ENCODE results near the gene SEZ6.

Gene SEZ6

DNA sequence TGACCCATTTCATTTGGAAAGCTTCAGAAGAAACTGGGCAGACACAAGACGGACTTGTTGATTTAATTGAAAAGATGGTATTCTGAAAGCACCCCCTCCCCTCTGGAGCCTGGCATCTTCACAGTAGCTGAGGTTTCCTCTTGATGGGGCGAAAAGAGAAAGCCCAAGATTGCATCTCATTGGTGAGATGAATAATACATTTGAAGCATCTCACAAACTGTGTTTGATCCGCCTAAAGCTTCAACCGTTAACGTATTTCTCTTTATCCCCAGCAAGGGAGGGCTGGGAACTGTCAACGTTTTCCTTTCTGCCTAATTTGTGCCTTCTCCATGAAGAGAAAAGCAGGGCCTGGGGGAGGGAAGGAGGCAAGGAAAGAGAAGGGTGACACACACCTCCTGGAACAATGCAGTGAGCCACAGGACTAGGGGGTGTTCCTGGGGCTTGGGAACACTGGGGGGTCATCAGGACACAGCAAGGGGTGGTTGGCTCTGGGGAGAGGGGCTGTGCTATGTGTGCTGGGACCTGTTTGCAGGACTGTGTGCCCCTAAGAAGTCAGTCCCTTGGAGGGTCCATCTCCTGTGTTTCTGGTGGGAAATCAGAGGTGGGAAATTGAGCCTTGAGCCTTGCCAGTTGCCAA, 18.6 kb upstream of the SEZ6 start:
- Histone ChIP-seq H3K27me3 (ENCODE audit: insufficient read depth, low read length) (no peaks in the 10 kb centered on the region), H3K9me3 (ENCODE audit: low read length) (no peaks in the 10 kb centered on the region)

GRCh38 chr17:29022074-29022473, 16.2 kb upstream of the SEZ6 start:
- no peaks in the 10 kb centered on the region for H3K27me3 ChIP-seq (ENCODE audit: insufficient read depth, low read length)
- no peaks in the 10 kb centered on the region for H3K9me3 ChIP-seq (ENCODE audit: low read length)
- H3K4me3 ChIP-seq (ENCODE audit: low read length): no peak overlapping the region
- H3K4me1 ChIP-seq (ENCODE audit: insufficient read depth, low read length): no peaks in the 10 kb centered on the region
- no peaks in the 10 kb centered on the region for H3K36me3 ChIP-seq (ENCODE audit: insufficient read depth, low read length)
- no peak overlapping the region for H2AFZ ChIP-seq (ENCODE audit: low read depth, low read length)

More for the DNA sequence above, 18.6 kb upstream of the SEZ6 start:
- no peak overlapping the region for H3K4me3 ChIP-seq (ENCODE audit: low read length)
- H3K4me1 ChIP-seq (ENCODE audit: insufficient read depth, low read length): peaks cover 5% of the 10 kb centered on the region
- H2AFZ ChIP-seq (ENCODE audit: low read depth, low read length): no peak overlapping the region
- no peaks in the 10 kb centered on the region for H3K36me3 ChIP-seq (ENCODE audit: insufficient read depth, low read length)

DNA sequence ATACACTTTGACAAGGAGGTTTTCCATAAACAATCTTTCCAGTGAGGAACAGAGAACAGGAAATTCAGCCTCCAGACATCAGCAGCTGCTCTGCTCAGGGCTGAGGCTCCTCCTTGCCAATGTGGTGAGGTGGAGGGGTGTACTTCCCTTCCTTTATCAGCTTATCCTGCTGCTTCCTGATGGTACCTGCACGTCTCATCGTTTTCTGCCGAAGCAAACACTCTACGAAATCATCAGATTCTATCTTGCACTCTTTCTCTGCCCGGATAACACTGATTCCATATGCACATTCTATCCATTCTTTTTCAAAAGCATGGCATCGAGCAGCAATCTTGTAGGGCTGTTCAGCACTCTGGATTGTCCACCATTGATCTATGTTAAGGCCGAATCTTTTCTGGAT, 15.4 kb upstream of the SEZ6 start:
- Histone ChIP-seq H3K9me3 (ENCODE audit: low read length) (no peaks in the 10 kb centered on the region), H3K4me1 (ENCODE audit: insufficient read depth, low read length) (peaks cover 4% of the 10 kb centered on the region), H2AFZ (ENCODE audit: low read depth, low read length) (no peak overlapping the region), H3K4me3 (ENCODE audit: low read length) (no peak overlapping the region), H3K36me3 (ENCODE audit: insufficient read depth, low read length) (no peaks in the 10 kb centered on the region), H3K27me3 (ENCODE audit: insufficient read depth, low read length) (no peaks in the 10 kb centered on the region)

DNA sequence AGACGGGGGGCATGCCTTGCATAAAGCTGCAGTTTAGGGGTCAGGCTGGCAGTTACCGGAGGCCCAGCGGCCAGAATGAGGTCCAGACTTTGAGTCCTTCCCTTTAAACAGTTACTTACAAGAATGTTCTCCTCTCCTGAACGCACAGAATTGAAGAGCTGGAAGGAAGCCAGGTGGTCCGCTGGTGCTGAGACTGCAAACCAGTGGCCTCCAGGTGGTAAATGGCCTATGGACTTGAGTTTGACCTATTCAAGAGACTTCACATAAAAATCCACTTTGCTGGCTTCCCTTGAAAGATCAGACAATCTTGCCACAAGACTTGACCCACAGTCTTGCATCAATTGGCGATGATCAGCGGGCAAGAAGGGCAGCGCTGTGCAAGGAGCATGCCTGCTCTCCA, 14.7 kb upstream of the SEZ6 start:
- Histone ChIP-seq H3K36me3 (ENCODE audit: insufficient read depth, low read length) (no peaks in the 10 kb centered on the region), H3K4me3 (ENCODE audit: low read length) (no peak overlapping the region), H3K4me1 (ENCODE audit: insufficient read depth, low read length) (peaks cover 4% of the 10 kb centered on the region), H2AFZ (ENCODE audit: low read depth, low read length) (no peak overlapping the region), H3K9me3 (ENCODE audit: low read length) (no peaks in the 10 kb centered on the region), H3K27me3 (ENCODE audit: insufficient read depth, low read length) (no peaks in the 10 kb centered on the region)

DNA sequence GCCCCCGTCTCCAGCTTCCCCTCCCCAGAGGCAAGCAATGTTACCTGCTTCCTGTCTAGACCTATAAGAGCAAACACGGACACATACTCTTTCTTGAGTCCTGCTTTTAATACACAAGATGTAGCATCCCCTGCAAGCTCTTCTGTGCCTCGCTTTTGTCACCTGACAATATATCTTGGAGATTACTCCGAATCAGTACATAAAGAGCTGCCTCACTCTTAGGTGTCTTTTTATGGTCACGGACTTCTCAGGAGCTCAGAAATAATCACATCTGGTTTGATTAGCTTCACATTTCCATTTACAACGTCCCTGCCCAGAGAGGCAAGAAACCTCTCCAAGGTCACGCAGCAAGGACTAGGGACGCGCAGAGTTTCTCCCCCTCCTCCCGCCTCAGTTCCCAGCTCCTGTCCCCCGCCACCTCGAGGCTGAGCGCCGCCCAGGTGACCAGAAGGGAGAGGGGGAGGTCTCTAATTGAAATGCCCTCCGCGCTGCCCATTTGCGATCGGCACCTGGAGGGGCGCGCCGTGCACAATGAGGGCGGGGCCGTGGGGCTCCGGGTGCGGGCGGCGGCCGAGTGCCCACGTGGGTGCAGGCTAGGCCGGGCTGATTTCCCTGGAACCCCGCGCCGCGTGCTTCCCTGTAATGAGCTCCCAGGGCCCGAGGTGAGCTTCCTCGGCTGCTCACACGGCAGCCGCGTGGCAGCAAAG, 13.8 kb upstream of the SEZ6 start:
- no peaks in the 10 kb centered on the region for H3K36me3 ChIP-seq (ENCODE audit: insufficient read depth, low read length)
- no peak overlapping the region for H2AFZ ChIP-seq (ENCODE audit: low read depth, low read length)
- H3K9me3 ChIP-seq (ENCODE audit: low read length): no peaks in the 10 kb centered on the region
- H3K4me3 ChIP-seq (ENCODE audit: low read length): no peak overlapping the region
- peaks cover 4% of the 10 kb centered on the region for H3K4me1 ChIP-seq (ENCODE audit: insufficient read depth, low read length)
- no peaks in the 10 kb centered on the region for H3K27me3 ChIP-seq (ENCODE audit: insufficient read depth, low read length)

DNA sequence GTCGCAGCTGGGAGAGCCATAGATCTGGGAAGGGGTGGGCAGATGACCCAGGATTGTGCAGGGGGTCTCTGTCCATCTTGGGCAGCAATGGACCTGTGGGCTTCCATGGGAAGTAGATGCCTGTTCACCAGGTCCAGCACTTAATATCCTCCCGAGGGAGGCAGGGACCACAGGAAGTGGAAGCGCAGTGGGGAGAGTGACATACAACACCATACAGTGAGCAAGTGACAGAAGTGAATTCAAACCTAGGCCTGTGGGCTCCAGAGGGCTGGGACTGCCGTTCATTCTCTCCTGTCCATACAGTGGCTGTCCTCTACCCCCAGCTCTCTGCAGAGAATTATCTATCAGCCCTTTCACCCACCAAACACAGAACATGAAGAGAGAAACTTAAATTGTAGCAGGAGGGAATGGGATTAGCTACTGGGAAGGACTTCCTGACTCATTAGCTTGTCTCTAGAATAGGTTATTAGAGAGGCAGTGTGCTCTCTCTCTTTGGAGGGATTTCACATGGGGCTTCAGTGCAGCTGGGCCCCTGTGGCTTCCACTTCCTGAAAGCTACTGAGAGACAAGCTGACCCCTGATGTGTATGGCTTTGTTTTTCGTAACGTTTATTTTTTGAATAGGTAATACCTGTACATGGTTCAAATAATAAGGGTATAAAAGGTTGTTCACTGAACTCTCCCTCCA, 13.1 kb upstream of the SEZ6 start:
- no peaks in the 10 kb centered on the region for H3K36me3 ChIP-seq (ENCODE audit: insufficient read depth, low read length)
- H3K4me1 ChIP-seq (ENCODE audit: insufficient read depth, low read length): peaks cover 4% of the 10 kb centered on the region
- no peak overlapping the region for H3K4me3 ChIP-seq (ENCODE audit: low read length)
- no peak overlapping the region for H2AFZ ChIP-seq (ENCODE audit: low read depth, low read length)
- no peaks in the 10 kb centered on the region for H3K27me3 ChIP-seq (ENCODE audit: insufficient read depth, low read length)
- H3K9me3 ChIP-seq (ENCODE audit: low read length): no peaks in the 10 kb centered on the region

GRCh38 chr17:29016345-29017210, 10.7 kb upstream of the SEZ6 start:
- H2AFZ ChIP-seq (ENCODE audit: low read depth, low read length): no peak overlapping the region
- no peaks in the 10 kb centered on the region for H3K36me3 ChIP-seq (ENCODE audit: insufficient read depth, low read length)
- no peak overlapping the region for H3K4me3 ChIP-seq (ENCODE audit: low read length)
- H3K27me3 ChIP-seq (ENCODE audit: insufficient read depth, low read length): no peaks in the 10 kb centered on the region
- no peaks in the 10 kb centered on the region for H3K9me3 ChIP-seq (ENCODE audit: low read length)
- peaks cover 7% of the 10 kb centered on the region for H3K4me1 ChIP-seq (ENCODE audit: insufficient read depth, low read length)

- Histone ChIP-seq H3K9me3 (ENCODE audit: low read length) (no peaks in the 10 kb centered on the region), H3K4me3 (ENCODE audit: low read length) (no peak overlapping the region), H2AFZ (ENCODE audit: low read depth, low read length) (no peak overlapping the region), H3K36me3 (ENCODE audit: insufficient read depth, low read length) (no peaks in the 10 kb centered on the region), H3K27me3 (ENCODE audit: insufficient read depth, low read length) (no peaks in the 10 kb centered on the region), H3K4me1 (ENCODE audit: insufficient read depth, low read length) (peaks cover 9% of the 10 kb centered on the region)
These were observed 8.9 kb upstream of the SEZ6 start for GRCh38 chr17:29014716-29015115.

- no peak overlapping the region for H3K4me3 ChIP-seq (ENCODE audit: low read length)
- no peak overlapping the region for H2AFZ ChIP-seq (ENCODE audit: low read depth, low read length)
- H3K9me3 ChIP-seq (ENCODE audit: low read length): no peaks in the 10 kb centered on the region
- H3K4me1 ChIP-seq (ENCODE audit: insufficient read depth, low read length): peaks cover 16% of the 10 kb centered on the region
- H3K36me3 ChIP-seq (ENCODE audit: insufficient read depth, low read length): no peaks in the 10 kb centered on the region
- H3K27me3 ChIP-seq (ENCODE audit: insufficient read depth, low read length): peaks cover 4% of the 10 kb centered on the region
These were observed 6.7 kb upstream of the SEZ6 start for GRCh38 chr17:29012535-29012934.

GRCh38 chr17:29010586-29010985, 4.8 kb upstream of the SEZ6 start:
- no peak overlapping the region for H3K4me3 ChIP-seq (ENCODE audit: low read length)
- H3K4me1 ChIP-seq (ENCODE audit: insufficient read depth, low read length): peaks cover 15% of the 10 kb centered on the region
- H3K9me3 ChIP-seq (ENCODE audit: low read length): no peaks in the 10 kb centered on the region
- H2AFZ ChIP-seq (ENCODE audit: low read depth, low read length): no peak overlapping the region
- peaks cover 9% of the 10 kb centered on the region for H3K27me3 ChIP-seq (ENCODE audit: insufficient read depth, low read length)
- no peaks in the 10 kb centered on the region for H3K36me3 ChIP-seq (ENCODE audit: insufficient read depth, low read length)

DNA sequence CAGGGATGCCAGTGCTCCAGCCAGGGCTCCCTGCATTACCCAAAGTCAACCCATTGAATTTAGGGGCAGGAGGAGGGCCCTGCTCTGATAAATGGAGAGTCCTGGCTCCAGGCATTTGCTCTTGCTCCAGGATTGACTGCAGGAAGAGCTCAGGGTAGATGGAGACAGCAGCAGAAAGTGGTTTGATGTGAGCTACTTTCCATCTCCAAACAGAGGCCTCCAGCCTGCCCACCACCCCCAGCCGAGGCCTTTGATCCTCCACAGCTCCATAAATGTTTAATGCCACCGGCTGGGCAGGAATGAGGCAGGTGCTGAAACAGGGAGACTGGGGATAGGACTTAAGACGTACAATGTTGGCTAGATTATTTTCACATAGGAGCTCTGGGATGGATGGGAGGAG, 4.3 kb upstream of the SEZ6 start:
- Histone ChIP-seq H3K9me3 (ENCODE audit: low read length) (no peaks in the 10 kb centered on the region), H3K27me3 (ENCODE audit: insufficient read depth, low read length) (peaks cover 12% of the 10 kb centered on the region), H3K4me1 (ENCODE audit: insufficient read depth, low read length) (peaks cover 18% of the 10 kb centered on the region)

GRCh38 chr17:29008591-29008990, 2.8 kb upstream of the SEZ6 start:
- no peak overlapping the region for H2AFZ ChIP-seq (ENCODE audit: low read depth, low read length)
- no peaks in the 10 kb centered on the region for H3K9me3 ChIP-seq (ENCODE audit: low read length)
- no peak overlapping the region for H3K4me3 ChIP-seq (ENCODE audit: low read length)
- peaks cover 28% of the 10 kb centered on the region for H3K27me3 ChIP-seq (ENCODE audit: insufficient read depth, low read length)
- H3K4me1 ChIP-seq (ENCODE audit: insufficient read depth, low read length): peaks cover 19% of the 10 kb centered on the region
- H3K36me3 ChIP-seq (ENCODE audit: insufficient read depth, low read length): no peaks in the 10 kb centered on the region

More for the DNA sequence above, 4.3 kb upstream of the SEZ6 start:
- no peaks in the 10 kb centered on the region for H3K36me3 ChIP-seq (ENCODE audit: insufficient read depth, low read length)
- H3K4me3 ChIP-seq (ENCODE audit: low read length): no peak overlapping the region
- no peak overlapping the region for H2AFZ ChIP-seq (ENCODE audit: low read depth, low read length)

All from neuron (in vitro differentiated cells).